Stimulated activated CD8-positive, alpha-beta memory T cell treated with anti-CD3 and anti-CD28 coated beads, Interleukin-7, amount 100 ng/mL, for 4 hours (primary cell): ENCODE measurements around the gene FSTL5.
"Not testable (repeated sequence)": the region's sequence is repeated elsewhere in the genome, so short reads cannot be mapped to it uniquely, and the experiment has no call there.

Experiments used
- DNase-seq, 2 donors: peaks; one replicate each; pipeline ENCODE4 v3.0.0-alpha.2; 2020; ENCODE audit warnings: low read depth in 2 of 2

The FSTL5 gene

DNA sequence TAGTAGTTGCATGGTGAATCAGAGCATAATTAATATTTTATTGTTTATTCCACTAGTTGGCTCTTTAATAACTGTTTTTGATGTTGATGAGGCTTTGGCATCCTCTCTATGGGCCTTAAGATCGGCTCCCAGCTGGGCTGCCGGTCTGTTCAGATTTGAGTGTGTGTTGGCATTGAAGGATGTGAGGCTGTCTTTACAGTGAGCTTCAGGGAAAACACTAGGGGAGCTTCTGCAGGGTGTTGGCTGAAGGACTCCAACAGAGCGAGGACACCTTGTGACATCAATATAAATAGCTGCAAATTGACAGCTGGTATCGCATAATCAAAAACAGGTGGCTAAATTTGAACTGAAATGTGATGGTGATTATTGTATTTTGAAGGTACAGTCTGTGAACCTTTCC, 322.0 kb downstream of the FSTL5 start:
- DNase-seq: no peak

GRCh38 chr4:161829591-161829990, 334.2 kb downstream of the FSTL5 start:
- no peak for DNase-seq

DNA sequence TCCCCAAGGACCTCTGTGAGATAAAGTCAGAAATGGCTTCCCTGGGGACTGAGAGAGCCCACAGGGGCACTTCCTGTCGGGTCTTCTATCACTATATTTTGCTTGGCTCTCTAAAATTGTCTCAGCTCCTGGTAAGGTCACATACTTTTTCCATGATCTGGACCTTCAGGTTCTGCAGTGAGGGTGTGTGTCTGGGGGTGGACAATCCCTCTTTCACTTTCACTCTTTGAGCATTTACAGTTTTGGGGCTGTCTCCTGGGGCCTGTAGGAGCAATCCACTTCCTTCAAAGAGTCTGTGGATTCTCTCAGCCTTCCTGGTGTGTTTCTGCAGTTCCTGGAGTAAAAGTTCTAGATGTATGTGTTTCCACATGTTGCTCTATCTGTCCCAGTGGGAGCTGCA, 335.7 kb downstream of the FSTL5 start:
- no peak for DNase-seq

GRCh38 chr4:161827013-161827412, 336.8 kb downstream of the FSTL5 start:
- DNase-seq: no peak

DNA sequence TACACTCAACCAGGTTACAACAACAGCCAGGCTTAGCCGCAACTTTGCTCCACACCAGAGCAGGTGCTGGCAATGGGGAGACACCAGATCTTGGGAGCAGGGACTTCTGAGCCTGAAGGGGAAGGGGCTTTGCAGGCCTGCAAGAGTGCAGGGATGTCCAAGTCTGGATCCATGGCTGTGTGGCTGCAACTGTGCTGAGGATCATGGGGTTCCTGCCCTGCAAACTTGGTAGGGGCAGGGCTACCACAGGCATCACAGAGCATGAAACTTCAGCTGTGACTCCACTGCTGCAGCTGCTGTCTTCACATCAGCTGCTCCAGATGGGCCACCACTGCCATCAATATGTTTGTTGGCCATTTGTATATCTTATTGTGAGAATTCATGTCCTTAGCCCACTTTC, 340.4 kb downstream of the FSTL5 start:
- no peak for DNase-seq

GRCh38 chr4:161822174-161822573, 341.6 kb downstream of the FSTL5 start:
- DNase-seq: no peak

GRCh38 chr4:161817914-161818313, 345.9 kb downstream of the FSTL5 start:
- no peak for DNase-seq

- no peak for DNase-seq
Measured at GRCh38 chr4:161816958-161817357, 346.8 kb downstream of the FSTL5 start.

- DNase-seq: no peak
Measured at GRCh38 chr4:161815841-161816240, 348.0 kb downstream of the FSTL5 start.

GRCh38 chr4:161813889-161814288, 349.9 kb downstream of the FSTL5 start:
- no peak for DNase-seq

- no peak for DNase-seq
Measured at GRCh38 chr4:161813389-161813788, 350.4 kb downstream of the FSTL5 start.

- no peak for DNase-seq
Measured at GRCh38 chr4:161803171-161803570, 360.6 kb downstream of the FSTL5 start.

DNA sequence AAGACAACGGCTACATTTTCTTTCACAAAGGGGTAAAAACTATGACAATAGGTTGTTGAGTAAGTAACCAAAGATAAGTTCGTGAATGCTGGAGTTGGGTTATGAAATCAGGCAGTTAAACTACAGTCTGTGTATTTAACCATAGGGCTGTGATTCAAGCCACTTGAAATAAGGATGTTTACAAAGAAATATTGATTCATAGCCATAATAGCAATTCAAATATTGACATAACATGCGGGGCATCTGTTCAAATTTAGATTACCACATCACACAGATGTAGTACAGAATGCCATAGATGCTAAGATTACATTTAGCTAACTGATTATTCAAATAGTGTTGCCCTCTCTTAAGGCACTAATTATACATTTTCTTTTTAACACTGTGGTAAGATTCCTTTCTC, 364.1 kb downstream of the FSTL5 start:
- DNase-seq: no peak

GRCh38 chr4:161792991-161793390, 370.8 kb downstream of the FSTL5 start:
- DNase-seq: no peak

DNA sequence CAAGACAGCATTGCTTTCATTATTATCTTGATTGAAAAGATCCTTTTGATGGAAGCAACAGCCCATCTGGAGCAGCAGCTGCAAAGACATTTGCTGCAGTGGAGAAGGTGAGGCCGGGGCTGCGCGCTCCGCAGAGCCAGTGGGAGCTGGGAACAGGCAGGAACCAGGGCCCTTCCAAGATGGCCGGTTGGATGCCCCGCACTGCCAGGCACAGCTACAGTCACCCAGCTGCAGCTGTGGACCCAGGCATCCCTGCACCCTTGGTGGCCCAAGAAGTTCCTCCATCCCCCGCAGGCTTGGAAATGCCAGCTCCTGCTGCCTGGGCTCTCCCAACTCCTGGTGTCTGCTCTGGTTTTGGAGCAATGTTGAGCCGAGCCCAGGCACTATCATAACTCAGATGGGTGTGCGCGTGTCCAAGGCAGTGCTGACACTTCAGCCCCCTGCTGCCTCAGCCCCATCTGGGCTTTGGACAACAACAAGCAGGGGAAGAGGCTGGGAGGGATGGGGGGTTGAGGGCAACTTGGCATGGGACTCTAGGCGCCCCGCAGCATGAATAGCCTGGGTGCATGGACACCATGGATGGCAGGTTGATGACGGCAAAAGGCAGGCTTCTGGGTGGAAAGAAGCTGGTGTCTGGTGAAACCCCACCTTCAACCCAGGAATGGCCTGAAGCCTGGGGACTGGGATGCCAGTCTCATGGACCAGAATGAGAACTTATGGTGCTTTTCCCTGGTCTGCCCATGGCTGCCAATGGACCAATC, 371.8 kb downstream of the FSTL5 start:
- DNase-seq: no peak

DNA sequence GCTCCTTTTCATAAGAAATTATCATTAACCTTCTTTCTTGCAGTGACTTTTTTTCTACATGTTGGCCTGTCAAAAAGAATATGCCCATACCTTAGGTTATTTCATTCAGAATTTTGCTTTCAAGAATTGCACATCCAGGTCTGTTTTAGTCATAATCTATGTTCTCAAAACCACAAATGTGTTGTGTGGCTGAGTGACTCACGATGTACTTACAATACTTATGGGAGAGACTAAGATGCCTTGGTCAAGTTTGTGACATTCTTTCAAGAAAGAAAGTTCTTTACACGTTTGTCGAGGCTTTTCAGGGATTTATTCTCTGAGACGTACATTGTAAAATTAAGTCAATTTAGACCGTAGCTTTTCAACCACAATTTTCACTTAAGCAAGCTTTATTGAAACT, 396.7 kb downstream of the FSTL5 start:
- DNase-seq: no peak

GRCh38 chr4:161762796-161763195, 401.0 kb downstream of the FSTL5 start:
- no peak for DNase-seq

DNA sequence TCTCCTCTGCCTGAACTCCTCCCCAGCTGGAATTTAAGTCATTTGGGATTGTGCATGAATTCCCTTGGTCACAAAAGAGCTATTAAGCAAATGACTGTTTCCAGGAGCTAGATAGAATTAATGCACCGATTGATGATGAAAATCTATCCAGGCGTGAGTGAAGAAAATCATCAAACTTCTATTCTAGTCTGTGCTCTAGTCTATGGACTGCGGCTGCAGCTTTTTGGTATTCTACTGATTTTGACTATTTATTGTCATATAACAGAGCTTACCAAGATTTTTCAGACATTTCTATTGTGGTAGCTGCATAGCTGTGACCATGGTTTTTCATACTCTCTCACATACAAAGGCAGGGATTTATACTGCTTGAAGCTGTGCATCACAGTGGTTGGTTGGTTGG, 403.8 kb downstream of the FSTL5 start:
- DNase-seq: no peak

- DNase-seq: not testable (repeated sequence)
Measured at GRCh38 chr4:161758412-161758811, 405.4 kb downstream of the FSTL5 start.

DNA sequence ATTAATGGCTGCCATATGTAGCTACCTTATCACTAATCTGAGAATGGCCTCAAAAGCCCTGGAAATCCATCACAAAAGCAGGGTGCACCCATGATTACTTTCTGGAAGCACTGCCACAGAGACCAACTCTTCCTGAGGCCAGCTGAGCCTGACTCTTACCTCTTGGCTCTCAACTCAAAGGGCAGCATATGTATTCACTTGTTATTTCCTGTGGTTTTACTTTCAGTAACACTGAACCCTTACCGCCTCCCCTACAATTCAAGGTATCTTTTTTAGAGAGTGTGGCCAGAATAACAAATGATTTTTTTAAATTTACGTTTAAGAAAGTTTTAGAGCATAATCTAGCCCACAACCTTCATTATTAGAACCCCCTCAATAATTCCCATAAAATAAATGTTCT, 434.9 kb downstream of the FSTL5 start:
- DNase-seq: no peak

DNA sequence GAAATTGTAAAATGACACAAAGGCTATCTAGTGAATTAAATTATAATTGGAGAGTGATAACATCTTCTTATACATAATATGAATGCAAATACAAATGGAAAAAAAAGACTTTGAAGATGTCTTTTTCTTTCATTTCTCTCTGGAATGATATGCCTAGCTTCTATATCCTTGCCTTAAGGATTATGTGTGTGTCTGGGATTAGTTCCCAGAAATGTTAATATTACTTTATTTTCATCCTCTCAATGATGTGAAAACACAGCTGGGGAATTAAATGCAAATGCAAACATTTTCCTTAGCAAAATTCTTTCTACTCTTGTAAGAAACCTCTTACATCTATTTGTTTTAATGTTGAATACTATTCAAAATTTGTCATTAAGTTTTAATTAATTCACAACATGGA, 441.9 kb downstream of the FSTL5 start:
- DNase-seq: no peak

DNA sequence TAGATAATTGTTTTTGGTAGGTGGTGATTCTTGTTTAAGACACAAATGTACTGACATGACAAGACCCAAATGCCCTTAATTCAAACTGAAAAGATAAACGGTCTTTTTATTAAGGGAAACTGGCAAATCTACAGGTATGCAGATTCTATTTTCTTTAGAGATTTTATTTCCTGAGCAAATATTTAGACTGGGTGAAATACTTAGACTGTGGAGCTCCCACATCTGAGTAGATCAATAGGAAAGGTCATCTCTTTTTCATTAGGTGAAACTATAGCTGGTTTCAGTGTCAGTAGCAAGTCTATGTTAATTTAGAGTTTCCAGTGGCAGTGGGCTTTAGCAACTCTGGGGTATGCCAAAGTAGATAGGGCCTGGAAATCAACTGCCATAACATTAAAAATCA, 446.7 kb downstream of the FSTL5 start:
- no peak for DNase-seq

- DNase-seq: no peak
Measured at GRCh38 chr4:161714931-161715330, 448.9 kb downstream of the FSTL5 start.
